Body of pancreas (tissue), 4 donors: Measurements from ENCODE around the gene ZNRF4. TPM values are rescaled to one million over a fixed set of nuclear protein-coding genes. Genes with fewer than 3 reads are reported as not detected.

Experiments
- ATAC-seq: fragments of 150-250 bp; one replicate; pipeline ENCODE4 v1.9.1; 2016
- DNase-seq, 4 donors: peaks; one replicate each; pipeline ENCODE4 v3.0.0-alpha.2; 2019
- H3K27ac ChIP-seq, 4 donors: fragments of 200-600 bp; sonication (generic); 1 replicate in 3 of 4; 2 replicates in 1 of 4; pipeline versions ENCODE4 v1.5.1 to v1.6.1; 2016 to 2019; ENCODE audit warnings: mild to moderate bottlenecking in 1 of 4, mixed read lengths in 1 of 4, moderate library complexity in 1 of 4
- H3K27me3 ChIP-seq, 2 donors: fragments of 200-600 bp; sonication (generic); one replicate each; pipeline ENCODE4 v1.6.0; 2016; ENCODE audit warnings: mild to moderate bottlenecking in 1 of 2
- H3K36me3 ChIP-seq, 2 donors: fragments of 200-600 bp; sonication (generic); replicated peaks in 1 of 2; 2 replicates each; pipeline ENCODE4 v1.5.1; 2016; ENCODE audit warnings: low read depth in 2 of 2; ENCODE audit not compliant: insufficient read depth in 1 of 2
- H3K4me1 ChIP-seq: fragments of 200-600 bp; sonication (generic); one replicate; pipeline ENCODE4 v1.6.0; 2016
- H3K4me3 ChIP-seq, 2 donors: fragments of 200-600 bp; sonication (generic); 1 replicate in 1 of 2; 2 replicates in 1 of 2; pipeline ENCODE4 v1.5.1; 2016 to 2019
- H3K9me3 ChIP-seq, 3 donors: fragments of 200-600 bp; sonication (generic); 1 replicate in 2 of 3; 2 replicates in 1 of 3; pipeline ENCODE4 v1.5.1; 2016
- CTCF ChIP-seq, 7 experiments: fragments of 450-650 bp in 4 of 7; fragments of 200-600 bp in 3 of 7; sonication (generic) in 3 of 7; IDR thresholded peaks; one replicate each; pipeline ENCODE4 v1.5.1; 2016 to 2019; ENCODE audit warnings: antibody characterized with exemption in 7 of 7
- POLR2A ChIP-seq, 3 donors: fragments of 450-650 bp; IDR thresholded peaks; one replicate each; pipeline ENCODE4 v1.6.1; 2016; ENCODE audit warnings: antibody characterized with exemption in 3 of 3, mild to moderate bottlenecking in 2 of 3
- WGBS, 2 donors: methylation state at CpG; one replicate each; pipeline ENCODE4 v1.1.5; 2017; 5-methylcytosine and 5-hydroxymethylcytosine counted together
- intact Hi-C: fragments of 100-400 bp; cut with DNase I; formaldehyde crosslinking; loops from one replicate; pipeline ENCODE4 v1.15.1; 2023
- total RNA-seq, 2 donors: library from RNA; depleted of rRNA; stranded (reverse); fragments of >200 nt; gene quantifications; one replicate each; pipeline ENCODE4 v1.1.0, GENCODE V29; 2016

The ZNRF4 gene
- total RNA-seq, 2 donors from 2014 or later = not detected

DNA sequence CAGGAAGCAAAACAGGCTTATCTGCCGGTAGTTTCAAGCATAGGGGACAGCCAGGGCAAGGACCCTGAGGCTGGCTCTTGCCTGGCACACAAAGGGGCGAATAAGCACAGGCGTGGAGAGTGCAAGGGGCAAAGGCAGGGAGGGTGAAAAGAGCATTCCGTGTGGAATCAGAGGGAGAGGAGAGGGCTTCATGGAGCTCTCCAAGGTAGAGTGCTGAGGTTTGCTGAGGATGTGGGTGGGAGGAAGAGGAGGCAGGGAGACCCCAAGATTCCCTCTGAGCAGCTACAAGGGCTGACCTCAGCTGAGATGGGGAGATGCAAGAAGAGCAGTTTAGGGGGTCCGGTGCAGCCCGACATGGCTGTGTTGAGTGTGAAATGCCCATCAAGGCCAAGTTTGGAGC lies 36.5 kb upstream of the ZNRF4 start:
- Histone ChIP-seq H3K4me1 (no peaks in the 10 kb centered on the region), H3K36me3 (no peaks in the 10 kb centered on the region), H3K27me3 (no peaks in the 10 kb centered on the region), H3K27ac (no peak overlapping the region), H3K9me3 (no peaks in the 10 kb centered on the region), H3K4me3 (no peak overlapping the region)
- DNase-seq = no peak
- intact Hi-C loops = no loop called here
- TF ChIP-seq CTCF (IDR thresholded peaks at IDR 0.05) (no peak), POLR2A (IDR thresholded peaks at IDR 0.05) (no peak)
- ATAC-seq = no peak
- 55 to 60% methylated on average over 6 of the region's 6 CpGs for WGBS, 2 donors

DNA sequence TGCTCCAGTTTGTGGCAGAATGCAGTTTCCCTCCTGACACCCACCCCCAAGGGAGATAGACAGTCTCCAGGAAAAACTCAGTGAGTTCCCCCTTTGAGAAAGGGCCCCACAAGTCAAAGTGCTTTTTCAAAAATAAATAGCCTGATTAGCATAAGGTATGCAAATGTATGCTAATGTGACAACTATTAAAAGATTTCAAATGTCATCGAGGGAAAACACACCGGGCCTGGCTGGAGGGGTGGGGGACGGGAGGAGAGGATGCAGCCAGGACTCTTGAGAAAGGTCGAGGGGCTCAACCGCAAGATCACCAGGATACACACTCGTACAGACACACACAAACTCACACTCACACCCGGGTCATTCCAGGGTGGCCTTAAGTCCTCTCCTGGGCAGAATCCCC lies 34.3 kb upstream of the ZNRF4 start:
- Histone ChIP-seq H3K9me3 (no peaks in the 10 kb centered on the region), H3K36me3 (no peaks in the 10 kb centered on the region), H3K4me1 (no peaks in the 10 kb centered on the region), H3K27me3 (no peaks in the 10 kb centered on the region), H3K27ac (no peak overlapping the region), H3K4me3 (no peak overlapping the region)
- no peak for DNase-seq
- intact Hi-C loops = no loop called here
- 21 to 31% methylated on average over 6 to 7 of the region's 7 CpGs for WGBS, 2 donors
- ATAC-seq = no peak
- TF ChIP-seq POLR2A (IDR thresholded peaks at IDR 0.05) = no peak
- no peak for TF ChIP-seq CTCF (IDR thresholded peaks at IDR 0.05)

DNA sequence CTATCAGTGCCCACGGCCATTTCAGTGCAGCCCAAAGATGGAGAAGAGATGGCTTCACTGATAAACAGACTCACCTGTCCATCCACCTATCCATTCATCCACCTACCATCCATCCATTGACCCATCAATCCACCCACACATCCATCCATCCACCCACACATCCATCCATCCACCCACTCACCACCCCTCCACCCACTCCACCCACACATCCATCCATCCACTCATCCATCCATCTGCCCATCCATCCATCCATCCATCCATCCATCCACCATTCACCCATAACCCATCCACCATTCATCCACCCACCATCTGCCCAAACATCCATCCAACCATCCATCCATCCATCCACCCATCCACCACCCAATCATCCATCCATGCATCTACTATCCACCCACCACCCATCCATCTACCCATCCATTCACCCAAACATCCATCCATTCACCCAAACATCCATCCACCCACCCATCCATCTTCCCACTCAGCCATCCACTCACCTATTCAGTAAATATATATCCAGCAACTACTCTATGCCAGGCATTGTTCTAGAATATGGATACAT lies 31.6 kb upstream of the ZNRF4 start:
- DNase-seq (no peak), ATAC-seq (no peak)
- Histone ChIP-seq H3K27me3 (no peaks in the 10 kb centered on the region), H3K4me3 (no peak overlapping the region), H3K9me3 (no peaks in the 10 kb centered on the region), H3K36me3 (no peaks in the 10 kb centered on the region), H3K4me1 (no peaks in the 10 kb centered on the region), H3K27ac (no peak overlapping the region)
- TF ChIP-seq CTCF (IDR thresholded peaks at IDR 0.05) (no peak), POLR2A (IDR thresholded peaks at IDR 0.05) (no peak)
- WGBS, 2 donors = 14 to 29% methylated on average over 1 of the region's 1 CpG
- intact Hi-C loops = no loop called here

GRCh38 chr19:5424192-5424973 lies 30.8 kb upstream of the ZNRF4 start:
- intact Hi-C loops = no loop called here
- DNase-seq (no peak), ATAC-seq (no peak)
- Histone ChIP-seq H3K4me3 (no peak overlapping the region), H3K4me1 (no peaks in the 10 kb centered on the region), H3K36me3 (no peaks in the 10 kb centered on the region), H3K9me3 (no peaks in the 10 kb centered on the region), H3K27me3 (no peaks in the 10 kb centered on the region), H3K27ac (no peak overlapping the region)
- no peak for TF ChIP-seq CTCF (IDR thresholded peaks at IDR 0.05)
- no peak for TF ChIP-seq POLR2A (IDR thresholded peaks at IDR 0.05)
- WGBS, 2 donors = 64% methylated on average over 12 of the region's 12 CpGs

- TF ChIP-seq POLR2A (IDR thresholded peaks at IDR 0.05) (no peak), CTCF (IDR thresholded peaks at IDR 0.05) (no peak)
- H3K4me1 ChIP-seq = no peaks in the 10 kb centered on the region
- ATAC-seq (no peak), DNase-seq (no peak)
- intact Hi-C loops = no loop called here
- H3K9me3 ChIP-seq = no peaks in the 10 kb centered on the region
- H3K27me3 ChIP-seq = no peaks in the 10 kb centered on the region
- 39 to 47% methylated on average over 1 of the region's 1 CpG for WGBS, 2 donors
- H3K4me3 ChIP-seq = no peak overlapping the region
- H3K27ac ChIP-seq = no peak overlapping the region
- H3K36me3 ChIP-seq = no peaks in the 10 kb centered on the region
Observed at GRCh38 chr19:5425260-5425659, 30.0 kb upstream of the ZNRF4 start.
